GM18505 (cell line): Measurements from ENCODE around the gene CKAP4.

Source experiments
- ATAC-seq: cut with Tn5 transposase; IDR thresholded peaks from one replicate; pipeline ENCODE4 v1.9.1; 2021; ENCODE audit not compliant: unreplicated experiment
- POLR2A ChIP-seq: IDR thresholded peaks from 4 replicates; pipeline ENCODE4 v1.6.1; 2011; ENCODE audit warnings: borderline replicate concordance; ENCODE audit not compliant: insufficient read depth, insufficient read length; ENCODE audit errors: extremely low read depth

The CKAP4 gene

DNA sequence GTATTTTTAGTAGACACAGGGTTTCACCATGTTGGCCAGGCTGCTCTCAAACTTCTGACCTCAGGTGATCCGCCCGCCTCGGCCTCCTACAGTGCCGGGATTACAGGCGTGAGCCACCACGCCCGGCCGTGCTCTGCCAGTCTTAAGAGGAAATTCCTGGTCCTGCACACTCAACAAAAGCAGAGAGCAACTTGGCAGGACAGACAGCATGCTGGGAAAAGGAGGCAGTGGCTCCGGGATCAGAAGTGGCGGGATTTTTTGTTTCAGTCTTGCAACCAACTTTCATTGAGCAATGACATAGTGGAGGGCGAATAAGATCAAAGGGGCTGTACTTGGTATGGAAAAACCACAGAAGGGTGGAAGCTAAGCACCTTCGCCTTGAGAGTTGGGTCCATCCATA lies 2.1 kb downstream of the CKAP4 start:
- no peak for ATAC-seq
- TF ChIP-seq POLR2A, result no peak

DNA sequence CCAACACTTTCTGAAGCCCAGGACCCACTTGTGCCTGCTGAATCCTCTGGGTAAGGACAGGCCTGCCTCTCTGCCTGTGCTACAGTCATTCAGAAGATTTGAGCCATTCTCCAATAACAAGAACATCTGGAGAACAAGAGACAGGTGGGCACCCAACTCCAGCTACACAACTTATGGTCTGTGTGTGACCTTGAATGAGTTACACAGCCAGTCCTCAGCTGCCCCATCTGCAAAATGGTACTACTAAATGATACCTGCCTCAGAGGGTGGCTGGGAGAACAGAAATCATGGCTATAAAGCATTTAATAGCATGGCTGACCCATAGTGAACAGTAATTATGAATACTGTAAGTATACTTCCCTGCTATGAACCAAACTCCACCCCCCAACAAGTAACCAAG lies 4.2 kb downstream of the CKAP4 start:
- no peak for ATAC-seq

DNA sequence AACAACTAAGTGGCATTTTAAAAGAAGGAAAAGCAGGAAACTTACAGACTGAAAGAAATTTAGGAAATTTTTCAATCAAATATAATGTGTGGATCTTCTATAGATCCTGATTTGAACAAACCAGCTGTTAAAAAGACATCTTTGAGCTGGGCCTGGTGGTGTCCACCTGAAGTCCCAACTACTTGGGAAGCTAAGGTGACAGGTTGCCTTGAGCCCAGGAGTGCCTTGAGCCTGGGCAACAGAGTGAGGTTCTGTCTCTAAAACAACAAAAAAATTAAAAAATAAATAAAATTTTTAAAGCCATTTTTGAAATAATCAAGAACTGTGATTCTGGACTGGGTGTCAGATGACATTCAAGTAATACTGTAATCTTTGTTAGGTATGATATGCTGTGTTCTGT lies 7.0 kb downstream of the CKAP4 start:
- no peak for ATAC-seq
- no peak for TF ChIP-seq POLR2A

More for the DNA sequence above, 4.2 kb downstream of the CKAP4 start:
- TF ChIP-seq POLR2A, result no peak

DNA sequence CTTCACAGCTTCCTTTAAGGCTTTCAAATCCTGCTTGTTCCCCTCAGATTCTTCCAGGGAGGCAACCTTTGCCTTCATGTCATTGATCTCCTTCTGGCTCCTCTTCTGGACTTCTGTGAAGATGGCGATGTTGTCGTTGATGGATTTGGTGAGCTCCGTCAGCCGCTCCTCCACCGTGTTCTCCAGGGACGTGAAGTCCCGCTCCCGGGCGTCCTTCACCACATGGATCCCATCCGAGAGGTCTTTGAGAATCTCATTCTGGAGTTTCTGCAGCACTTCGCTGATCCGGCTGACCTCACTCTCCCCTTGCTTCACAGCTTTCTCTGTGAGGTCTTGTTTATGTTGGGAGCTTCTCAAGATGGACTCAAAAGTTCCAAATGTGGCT lies 7.9 kb downstream of the CKAP4 start:
- TF ChIP-seq POLR2A, result no peak
- ATAC-seq, result no peak

DNA sequence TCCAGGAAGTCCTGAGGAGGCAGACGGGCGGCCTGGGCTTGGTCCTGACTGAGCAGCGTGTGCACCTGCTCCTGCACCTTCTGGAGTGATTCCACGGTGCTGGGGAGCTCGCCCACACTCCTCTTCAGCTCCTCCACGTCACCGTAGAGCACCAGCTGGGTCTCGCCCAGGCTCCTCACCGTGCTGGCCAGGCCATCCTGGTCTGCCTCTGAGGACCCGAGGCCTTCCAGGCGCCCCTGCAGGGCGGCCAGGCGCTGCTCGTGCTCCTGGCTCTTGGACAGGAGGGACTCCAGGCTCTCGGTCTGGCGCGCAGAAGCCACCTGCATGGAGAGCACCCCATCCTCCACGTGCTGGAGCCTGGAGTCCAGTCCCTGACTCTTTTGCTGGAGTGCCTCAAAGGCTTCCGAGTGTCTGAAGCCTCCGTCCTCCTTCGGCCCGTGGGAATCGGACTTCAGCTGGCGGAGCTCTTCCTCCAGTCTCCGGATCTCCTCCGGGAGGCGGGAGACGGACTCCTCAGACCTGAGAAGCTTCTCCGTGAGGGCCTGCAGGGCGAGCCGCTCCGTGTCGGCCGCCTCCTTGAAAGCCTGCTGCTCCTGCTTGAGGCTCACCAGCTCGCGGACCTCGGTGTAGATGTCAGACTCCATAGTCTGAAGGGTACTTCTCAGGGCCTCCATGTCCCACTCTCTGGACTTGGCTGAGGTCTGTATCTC lies 8.4 kb downstream of the CKAP4 start:
- TF ChIP-seq POLR2A, result no peak
- no peak for ATAC-seq

DNA sequence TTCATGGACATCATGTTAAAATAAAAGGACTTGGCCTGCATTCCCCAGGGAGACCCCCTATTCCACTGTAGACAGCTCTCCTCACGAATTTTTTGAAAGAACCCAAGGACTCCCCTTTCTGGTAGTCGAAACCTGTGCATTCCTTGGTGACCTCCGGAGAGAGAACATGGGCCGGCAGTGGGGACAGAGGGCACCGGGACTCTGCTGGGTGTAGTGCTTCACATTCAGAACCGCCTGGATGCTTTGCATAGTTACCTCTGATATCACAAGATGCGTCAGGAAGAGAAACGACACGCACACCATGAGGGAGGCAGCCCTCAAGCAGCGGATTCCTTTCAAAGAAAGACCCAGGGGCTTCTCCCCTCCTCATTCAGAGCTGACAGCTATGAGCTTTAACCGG lies 9.7 kb downstream of the CKAP4 start:
- no peak for TF ChIP-seq POLR2A
- ATAC-seq, result no peak

DNA sequence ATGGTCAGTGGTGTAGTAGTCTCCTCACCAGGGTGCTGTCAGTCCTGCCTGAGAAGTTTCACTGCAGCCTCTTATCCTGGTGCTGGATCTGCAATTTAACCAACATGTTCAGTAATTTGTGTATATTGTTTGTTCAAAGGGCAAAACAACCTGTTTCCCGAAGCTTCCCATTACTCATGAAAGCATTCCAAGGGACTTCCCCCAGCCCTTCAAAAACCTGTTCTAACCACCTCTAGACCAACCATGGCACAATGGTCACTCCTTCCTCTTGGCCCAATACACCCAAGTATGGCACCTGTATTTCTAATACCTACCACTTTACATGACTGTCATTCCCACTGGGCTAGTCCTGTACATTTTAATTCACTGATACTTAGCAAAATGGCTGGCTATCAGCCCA lies 12.1 kb downstream of the CKAP4 start:
- TF ChIP-seq POLR2A, result no peak
- ATAC-seq, result no peak

DNA sequence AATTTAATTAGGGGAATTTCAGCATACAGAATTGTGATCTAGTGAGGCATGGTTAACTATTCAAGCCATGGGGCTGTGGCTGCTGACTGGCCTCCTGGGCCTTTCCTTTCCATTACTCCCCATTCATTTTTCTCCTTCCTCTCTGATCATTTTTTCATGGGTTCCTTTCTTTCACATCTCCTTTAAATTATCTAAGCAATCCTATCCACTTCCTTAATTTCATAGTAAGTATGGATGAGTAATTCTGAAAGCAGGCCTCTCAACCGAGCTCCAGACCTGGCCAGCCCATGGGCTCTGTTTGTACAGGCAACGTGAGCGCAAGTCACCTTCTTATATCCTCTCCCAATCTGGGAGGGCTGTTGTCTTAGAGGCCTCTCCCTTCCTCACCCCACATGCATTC lies 13.4 kb downstream of the CKAP4 start:
- no peak for ATAC-seq

DNA sequence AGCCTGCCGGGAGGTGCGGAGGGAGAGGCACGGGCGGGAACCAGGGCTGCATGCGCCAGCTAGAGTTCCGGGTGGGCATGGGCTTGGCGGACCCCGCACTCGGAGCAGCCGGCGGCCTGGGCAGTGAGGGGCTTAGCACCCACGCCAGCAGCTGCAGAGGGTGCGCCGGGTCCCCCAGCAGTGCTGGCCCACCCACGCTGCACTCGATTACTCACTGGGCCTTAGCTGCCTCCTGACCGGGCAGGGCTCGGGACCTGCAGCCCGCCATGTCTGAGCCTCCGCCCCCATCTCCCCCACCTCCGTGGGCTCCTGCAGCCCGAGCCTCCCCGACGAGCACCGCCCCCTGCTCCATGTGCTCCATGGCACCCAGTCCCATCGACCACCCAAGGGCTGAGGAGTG lies 14.8 kb downstream of the CKAP4 start:
- ATAC-seq, result no peak
- TF ChIP-seq POLR2A, result no peak

More for the DNA sequence above, 13.4 kb downstream of the CKAP4 start:
- no peak for TF ChIP-seq POLR2A

DNA sequence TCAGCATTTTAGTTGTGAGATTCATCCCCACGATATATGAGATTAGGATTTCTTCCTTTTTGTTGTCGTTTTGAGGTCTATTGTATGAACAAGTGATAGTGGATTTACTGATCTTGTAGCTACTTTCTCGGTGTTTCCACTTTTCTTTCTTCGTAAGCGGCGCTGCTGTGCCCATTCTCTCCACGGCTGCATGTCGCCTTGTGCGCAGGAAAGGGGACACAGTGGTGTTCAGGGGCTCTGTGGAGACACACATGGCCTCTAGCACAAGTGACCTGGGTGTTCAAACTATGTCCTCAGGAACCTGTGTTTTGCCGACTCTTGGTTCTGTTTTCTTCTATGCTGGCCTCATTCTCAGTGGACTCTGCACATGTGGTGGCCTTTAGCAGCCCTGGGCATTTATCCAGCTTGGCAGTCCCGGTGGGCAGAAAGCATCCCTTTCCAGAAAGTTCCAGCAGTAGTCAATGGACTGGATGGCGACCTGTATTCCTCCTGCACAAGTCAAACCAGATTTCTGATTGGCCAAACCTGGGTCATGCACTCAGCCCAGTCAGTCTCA lies 18.7 kb downstream of the CKAP4 start:
- TF ChIP-seq POLR2A, result no peak
- ATAC-seq, result no peak

DNA sequence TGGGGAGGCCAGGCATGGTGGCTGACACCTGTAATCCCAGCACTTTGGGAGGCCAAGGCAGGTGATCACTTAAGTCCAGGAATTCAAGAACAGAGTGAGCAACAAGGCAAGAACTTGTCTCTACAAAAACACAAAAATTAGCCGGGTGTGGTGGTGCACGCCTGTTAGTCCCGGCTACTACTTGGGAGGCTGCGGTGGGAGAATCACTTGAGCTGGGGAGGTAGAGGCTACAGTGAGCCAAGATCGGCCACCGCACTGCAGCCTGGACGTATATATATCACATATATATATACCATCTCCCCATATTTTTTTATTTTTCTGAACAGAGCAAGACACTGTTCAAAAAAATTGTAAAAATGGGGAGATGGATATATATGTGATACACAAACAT lies 19.5 kb downstream of the CKAP4 start:
- no peak for ATAC-seq
- TF ChIP-seq POLR2A, result no peak

DNA sequence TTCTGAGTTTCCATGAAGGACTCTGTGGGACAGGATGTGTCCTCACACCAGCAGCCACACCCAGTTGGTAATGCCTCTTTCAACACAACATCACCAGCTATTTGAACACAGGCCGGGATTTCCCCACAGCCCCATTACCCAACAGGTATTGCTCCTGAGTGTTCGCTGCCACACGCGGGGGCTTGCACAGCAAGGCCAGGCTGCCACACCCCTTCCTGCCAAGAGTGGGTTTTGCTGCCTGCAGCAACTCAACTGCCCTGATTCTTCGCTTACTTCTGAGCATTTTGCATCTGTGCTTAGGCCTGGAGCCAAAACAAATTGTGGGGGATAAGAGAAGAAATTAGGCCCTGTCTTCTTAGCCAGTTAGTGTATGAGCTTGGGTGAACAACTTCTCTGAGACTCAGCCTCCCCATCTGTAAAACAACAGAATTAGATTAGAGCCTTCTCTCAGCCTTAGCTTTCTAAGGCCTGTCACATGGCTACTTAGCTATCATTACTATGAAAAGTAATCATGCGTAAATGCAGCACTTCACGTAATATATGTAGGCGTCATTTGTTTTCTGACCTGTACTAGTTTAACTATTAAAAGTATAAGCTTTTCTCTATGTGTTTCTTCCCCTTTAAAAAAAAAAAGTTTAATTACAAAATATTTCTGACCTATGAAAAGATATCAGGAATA lies 20.0 kb downstream of the CKAP4 start:
- ATAC-seq, result no peak
- TF ChIP-seq POLR2A, result no peak

DNA sequence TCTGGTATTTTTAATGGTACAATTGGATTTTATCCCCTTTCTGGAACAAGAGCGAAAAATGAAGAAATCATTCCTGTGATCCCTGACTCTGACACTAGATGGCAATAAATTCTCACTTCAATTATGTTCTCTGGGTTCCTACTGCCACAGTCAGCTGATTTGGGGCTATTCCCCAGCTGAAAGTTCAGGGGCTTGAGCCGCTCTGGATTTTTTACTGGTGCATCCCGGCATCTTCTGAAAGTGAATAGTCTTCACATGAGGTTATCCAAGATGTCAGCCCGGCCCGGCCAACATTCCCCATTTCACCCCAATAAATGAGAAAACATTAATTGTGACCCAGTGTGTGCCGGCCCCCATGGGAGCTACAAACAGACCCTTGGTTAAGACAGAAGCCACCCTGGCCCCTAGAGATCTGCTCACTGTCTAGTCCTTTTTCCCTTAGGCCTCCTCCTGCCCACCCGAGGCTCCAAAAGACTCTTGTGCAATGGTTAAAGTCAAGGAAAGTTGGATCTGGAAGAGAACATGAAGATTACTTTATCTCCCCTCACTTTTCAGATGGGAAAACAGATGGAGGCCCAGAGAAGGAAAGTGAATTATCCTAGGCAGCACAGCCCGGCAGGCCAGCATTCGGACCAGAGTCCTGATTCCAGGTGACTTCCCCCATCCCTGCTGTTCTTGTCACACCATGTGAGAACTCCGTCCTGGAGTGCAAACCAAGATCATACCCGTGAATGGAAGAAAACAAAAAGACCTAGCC lies 20.8 kb downstream of the CKAP4 start:
- ATAC-seq, result no peak
- TF ChIP-seq POLR2A, result no peak
